Measurements from ENCODE around the gene MYOM3.

The MYOM3 gene

DNA sequence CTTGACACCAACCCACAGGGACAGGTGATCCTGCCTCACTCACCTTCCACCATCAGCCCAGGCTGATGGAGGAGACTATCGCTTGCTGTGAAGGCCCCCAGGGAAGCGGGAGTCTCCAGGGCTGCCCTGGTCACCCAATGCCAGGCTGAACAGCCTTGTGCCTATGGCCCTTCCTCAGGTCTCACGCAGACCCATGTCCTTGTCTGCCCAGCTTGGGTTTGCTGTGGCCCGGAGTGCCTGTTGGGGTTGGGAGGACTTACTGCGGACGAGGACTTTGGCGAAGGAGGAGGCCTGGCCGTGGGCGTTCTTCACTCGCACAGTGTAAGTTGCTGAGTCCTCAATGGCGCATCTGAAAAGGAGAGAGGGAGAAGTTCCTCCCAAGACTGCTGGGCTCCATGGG is 14.3 kb downstream of the MYOM3 start:
- no peak for DNase-seq

DNA sequence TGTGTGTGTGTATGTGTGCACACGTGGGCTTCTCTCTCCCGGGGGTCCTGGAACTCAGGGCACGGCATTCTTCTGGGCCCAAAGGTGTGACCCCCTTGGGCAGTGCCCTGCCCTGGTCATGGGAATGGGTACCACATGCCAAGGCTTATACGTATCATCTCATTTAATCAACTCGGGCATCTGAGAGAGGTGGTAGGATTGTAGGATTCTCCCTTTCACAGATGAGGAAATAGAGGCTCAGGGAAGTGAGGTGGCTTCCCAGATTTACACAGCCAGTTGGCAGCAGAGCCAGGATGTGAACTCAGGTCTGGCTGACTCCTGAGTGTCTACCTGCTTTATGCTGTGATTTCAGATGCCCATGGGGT is 15.2 kb downstream of the MYOM3 start:
- no peak for DNase-seq

DNA sequence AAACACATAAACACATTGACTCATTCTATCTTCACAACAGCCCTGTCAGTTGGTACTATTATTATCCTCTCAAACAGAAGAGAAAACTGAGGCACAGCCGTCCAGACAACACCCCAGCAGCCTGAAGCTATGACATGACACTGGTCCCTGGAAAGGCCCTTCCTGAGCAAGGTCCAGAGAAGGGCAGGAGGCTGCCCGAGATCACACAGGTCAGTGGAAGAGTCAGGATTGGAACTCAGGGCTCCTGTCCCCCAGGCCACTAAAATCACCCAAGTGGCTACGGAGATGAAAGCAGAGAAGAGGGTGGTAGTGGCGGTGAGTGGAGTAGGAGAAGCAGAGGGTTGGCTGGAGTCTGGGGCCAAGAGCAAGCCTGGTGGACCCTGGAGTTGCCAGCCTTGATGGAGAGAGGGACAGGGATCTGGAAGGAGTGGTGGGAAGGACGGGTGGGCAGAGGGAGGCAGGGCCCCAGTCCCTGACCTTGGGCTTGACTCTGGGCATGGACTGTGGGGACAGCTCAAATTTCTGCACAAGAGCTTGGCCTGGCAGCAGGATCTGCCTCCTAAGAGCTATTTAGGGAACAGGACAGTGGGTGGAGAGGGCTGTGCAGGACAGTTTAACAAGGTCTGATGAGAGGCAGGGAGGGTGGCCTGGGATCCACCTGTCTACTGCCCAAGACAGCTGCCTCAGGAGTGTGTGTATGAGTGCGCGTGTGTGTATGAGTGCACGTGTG is 15.8 kb downstream of the MYOM3 start:
- no peak for DNase-seq

DNA sequence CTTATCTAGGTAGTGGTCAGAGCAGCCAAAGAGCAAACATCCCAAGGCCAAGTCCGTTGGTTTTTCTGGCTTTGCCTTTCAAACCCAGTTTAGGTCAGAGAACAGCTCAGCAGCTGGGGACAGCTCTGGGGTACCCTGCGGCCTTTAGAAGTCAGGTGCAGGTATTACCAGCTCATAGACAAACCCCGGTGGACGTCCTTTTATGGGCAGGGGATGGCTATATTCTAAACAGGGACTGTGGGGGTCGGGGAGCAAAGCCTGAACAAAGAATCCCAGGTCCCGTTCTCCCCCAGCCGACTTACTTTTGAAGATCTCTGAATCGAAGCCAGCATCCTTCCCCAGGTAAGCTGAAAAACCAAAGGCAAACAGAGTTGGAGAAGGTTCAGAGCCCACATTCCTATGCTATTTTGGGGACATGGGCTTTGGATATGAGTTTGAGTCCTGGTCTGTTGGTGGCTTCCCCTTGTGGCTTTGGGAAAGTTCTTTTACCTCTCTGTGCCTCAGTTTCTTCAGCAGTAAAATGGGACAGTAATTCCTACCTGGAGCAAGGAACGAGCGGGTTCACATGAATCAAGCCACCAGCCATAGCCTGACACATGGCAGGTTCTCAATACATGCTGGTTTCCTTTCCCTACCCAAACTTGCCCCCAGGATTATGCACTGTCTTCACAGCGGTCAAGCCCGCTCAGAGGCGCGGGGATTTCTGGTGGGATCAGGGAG is 16.6 kb downstream of the MYOM3 start:
- no peak for DNase-seq

DNA sequence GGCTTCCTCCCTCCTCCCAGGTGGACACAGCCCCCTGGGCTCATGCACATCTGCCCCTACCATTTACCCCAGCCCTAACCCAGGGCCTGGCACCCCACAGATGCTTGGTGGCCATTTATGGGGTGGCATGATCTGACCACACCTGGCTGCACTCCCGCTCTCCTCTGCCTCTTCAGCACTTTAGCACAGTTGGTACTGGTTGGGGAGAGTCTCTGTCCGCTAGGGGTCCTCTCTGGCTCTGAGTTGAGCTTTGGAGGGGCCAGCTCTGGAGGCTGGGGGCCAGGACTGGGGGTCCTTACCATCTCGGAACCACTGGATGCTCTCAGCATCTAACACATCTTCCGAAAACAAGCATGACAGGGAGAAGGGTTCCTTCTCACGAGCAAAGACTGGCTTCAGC is 17.4 kb downstream of the MYOM3 start:
- DNase-seq, result no peak

DNA sequence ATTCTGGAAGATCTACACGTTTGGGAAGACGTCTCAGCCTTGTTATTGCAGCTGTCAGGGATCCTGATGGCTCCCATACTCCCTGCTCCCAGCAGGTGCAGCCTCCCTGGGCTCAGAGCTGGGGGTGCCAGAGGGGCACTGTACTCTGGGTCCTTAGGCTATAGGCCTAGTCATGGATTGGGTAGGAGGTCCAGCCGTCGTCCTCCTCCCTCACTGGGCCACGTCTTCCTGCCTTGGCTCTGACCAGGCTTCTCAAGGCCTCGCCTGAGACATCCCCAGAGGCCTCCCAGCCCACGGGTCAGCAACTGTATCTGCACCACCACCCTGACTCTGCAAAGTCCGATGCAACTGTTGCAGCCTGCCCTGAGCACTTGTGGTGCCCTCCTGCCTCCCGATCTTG is 18.2 kb downstream of the MYOM3 start:
- DNase-seq, result no peak

DNA sequence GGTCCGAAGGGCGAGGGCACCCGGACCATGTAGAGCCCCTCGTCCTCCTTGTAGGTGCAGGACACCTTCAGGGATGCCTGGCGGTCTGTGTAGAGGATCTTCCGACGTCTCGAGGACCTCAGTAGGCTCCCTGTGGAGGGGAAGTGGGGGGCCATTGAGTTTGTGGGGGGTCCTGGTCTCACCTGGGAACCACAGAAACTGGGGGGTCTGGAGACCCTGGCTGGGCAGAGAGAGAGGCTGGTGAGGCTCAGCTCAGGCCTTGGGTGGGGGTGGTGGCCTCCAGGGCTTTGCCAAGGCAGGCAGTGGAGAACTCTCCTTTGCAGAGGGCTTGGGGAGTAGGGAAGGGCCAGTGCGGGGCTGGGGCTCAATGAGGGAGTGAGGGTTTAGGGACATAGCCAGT is 19.0 kb downstream of the MYOM3 start:
- no peak for DNase-seq

DNA sequence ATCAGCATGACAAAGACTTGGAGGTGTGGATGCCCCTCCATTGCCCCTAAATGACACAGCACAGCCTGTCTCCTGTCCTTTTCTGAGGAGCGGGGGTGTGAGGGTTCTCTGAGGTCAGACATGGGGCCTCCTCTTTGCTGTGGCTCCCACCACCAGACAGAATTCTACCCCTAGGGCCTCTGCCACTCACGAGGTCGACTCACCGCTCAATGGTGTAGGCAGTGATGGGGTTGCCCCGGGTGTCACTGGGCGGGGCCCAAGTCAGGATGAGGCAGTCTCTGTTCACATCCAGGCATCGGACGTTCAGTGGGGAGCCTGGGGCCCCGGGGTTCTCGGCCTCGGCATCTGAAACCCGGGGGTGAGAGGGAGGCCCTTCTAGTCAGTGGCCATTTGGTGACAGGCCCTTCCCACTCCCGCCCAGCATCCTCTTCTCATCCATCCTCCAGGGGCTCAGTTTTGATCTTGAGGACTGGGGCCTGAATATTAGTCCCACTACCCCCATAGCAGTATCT is 19.9 kb downstream of the MYOM3 start:
- DNase-seq, result no peak

DNA sequence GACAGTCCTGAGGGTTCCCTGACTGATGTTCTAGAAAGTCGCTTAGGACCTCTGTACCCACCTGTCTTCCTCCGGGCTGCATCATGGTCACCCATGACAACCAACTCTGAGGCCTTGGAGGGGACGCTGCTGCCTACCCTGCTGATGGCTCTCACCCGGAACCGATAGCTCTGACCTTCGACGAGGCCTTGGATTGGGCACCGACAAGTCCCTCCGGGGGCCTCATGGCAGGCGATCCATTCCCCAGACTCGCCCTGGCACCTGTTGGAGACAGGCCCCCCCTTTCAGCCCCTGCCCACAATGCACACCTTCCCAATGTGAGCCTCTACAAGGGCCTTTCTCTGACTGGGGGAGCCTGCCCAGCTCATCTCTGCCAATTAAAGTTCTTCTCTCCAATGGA is 21.2 kb downstream of the MYOM3 start:
- DNase-seq, result no peak

DNA sequence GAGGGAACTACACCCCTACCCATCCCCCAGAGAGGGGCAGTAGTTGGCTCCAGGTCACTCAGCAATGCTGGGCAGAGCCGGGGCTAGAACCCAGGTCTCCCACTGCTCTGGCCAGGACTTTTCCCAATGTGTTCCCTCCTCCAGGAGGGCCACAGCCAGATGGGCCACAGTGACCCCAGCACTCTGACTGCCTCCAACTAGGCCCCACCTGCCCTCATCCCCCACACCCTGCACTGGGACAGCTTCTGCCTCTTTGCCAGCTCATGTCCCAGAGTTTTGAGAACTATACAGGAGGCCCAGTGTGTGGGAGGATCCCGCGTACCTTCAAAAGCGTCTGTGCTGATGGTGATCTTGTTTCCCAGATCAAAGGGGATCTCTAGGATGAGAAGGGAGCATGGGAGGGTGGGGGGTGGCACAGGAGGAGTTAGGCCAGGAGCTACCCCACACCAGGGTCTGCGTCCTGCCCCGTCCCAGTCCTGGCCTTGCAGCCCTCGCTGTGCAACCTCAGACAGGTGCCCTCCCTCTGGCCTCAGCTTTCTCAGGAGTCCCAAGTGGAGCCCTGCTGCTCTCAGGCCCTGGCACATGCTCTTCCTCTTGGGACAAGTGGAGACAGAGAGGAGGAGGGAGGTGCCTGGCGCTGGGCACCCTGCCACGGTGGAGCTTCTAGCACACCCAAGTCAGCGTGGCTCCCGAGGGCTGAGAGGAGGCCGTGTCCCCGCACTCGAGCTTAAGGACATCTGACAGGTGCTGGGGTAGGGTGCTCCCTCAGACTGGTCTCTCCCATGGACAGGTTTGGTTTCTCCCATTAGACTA is 22.0 kb downstream of the MYOM3 start:
- no peak for DNase-seq

DNA sequence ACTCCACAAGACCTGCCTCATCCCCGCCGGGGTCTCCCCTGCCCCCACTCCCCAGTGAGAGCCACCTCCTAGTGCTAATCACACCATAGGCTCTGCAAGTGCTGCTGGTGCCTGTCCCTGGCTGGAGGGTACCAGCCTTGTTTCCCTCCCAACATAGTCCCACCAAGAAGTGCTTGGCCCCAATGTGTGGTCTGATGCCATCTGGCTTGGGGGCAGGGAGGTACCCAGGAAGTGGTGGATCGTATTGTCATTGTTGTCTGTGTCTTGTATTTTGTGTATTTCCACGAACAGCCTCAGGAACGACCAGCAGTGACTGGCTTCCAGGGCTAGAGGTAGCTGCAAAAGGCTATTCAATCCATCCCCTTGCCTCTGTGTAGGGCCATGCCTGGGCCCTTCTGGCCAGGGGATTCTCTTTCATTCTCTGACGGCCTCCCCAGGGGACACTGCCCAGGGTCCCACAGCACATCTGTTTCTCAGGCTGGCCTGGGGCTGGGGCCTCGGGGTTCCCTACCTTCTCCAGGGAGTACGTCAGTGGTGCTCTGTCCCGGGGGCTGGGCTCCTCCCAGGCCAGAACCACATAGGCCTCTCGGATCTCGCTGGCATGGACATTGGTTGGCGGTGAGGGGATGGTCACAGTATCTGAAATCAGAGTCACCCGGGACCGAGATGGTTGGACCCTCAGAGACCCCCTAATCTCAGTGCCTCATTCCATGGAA is 22.8 kb downstream of the MYOM3 start:
- DNase-seq, result no peak

DNA sequence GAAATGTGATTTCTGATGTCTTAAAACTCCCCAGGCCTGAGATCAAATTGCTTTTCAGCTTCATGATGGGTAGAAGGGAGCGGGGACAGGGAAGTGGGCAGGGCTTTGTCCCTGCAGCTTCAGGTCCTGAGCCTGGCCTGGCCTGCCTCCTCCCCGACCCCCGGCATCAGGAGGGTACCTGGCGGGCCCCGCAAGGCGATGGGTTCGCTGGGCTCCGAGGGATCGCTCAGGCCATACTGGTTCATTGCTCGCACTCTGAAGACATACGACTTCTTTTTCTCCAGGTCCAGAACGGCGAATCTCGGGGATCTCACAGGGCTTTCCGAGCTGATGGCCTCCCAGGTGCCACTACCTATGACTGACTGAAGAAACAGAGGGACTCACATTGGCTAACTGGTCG is 25.5 kb downstream of the MYOM3 start:
- DNase-seq, result no peak

DNA sequence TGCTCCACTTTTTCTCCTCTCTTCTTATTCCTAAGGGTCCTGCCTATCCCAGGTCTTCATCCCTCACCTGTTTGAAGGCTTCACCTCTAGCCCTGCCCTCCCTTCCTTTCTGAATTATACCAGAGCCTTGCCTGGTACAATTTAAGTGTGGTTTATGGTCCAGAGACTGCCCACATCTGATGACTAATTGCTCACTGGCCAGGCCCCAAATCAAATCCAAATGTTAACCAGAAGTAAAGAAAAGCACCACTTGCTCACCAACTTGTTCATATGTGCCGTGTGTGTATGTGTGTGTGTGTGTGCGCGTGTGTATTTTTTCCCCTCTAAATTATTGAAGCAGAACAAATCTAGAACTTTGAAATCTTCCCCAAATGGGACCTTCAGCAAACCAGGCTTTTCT is 26.4 kb downstream of the MYOM3 start:
- DNase-seq, result no peak

DNA sequence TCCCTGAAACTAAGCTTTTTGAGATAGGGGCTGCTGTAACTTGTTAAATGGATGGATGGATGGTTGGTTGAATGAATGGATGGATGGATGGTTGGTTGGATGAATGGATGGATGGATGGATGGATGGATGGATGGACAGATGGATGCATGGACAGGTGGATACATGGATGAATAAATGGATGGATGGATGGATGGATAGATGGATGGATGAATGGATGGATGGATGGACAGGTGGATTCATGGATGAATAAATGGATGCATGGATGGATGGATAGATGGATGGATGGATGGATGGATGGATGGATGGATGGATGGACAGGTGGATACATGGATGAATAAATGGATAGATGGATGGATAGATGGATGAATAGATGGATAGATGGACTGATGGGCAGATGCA is 26.9 kb downstream of the MYOM3 start:
- no peak for DNase-seq

DNA sequence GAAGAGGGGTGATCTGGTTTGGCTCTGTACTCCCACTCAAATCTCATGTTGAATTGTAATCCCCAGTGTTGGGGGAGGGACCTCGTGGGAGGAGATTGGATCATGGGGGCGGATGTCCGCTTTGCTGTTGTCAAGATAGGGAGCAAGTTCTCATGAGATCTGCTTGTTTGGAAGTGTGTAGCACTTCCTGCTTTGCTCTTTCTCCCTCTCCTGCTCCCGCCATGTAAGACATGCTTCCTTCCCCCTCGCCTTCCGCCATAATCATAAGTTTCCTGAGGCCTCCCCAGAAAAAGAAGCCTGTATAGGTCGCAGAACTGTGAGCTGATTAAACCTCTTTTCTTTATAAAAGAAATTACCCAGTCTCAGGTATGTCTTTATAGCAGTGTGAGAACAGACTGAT is 27.9 kb downstream of the MYOM3 start:
- no peak for DNase-seq

DNA sequence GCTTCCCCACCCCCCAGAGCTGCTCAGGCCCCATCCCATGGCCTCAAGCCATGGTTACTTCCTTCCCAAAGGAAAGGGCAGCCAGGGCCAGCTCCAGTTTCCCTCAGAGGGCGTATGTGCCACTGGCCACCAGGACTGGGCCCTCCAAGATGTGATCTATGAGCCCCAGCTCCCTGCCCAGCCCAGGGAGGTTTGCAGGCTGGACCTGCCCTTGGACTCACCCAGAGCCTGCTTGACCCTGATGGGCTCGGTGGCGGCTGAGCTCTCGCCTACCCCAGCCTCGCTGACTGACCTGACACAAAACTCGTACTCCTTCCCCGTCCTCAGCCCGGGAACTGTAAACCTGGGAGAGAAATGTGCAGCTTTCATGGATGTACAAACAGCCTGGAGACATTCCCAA is 29.6 kb downstream of the MYOM3 start:
- no peak for DNase-seq

DNA sequence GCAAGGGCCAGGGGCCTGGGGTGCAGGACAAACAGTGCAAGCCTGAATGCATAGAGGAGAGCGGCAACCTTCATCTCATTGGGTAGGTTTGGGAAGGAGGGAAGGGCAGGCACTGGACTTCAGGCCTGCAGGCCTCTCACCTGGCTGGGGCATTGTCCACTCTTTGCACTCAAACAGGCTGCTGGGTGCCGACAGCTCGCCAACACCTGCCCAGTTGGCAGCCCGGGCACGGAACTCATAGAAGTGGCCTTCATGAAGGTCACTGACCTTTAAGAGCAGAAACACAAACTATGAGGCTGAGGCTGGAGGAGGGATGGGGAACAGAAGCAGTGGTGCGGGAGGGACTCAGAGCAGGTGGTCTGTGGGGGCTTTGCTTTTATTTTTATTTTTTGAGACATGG is 30.7 kb downstream of the MYOM3 start:
- DNase-seq, result no peak

DNA sequence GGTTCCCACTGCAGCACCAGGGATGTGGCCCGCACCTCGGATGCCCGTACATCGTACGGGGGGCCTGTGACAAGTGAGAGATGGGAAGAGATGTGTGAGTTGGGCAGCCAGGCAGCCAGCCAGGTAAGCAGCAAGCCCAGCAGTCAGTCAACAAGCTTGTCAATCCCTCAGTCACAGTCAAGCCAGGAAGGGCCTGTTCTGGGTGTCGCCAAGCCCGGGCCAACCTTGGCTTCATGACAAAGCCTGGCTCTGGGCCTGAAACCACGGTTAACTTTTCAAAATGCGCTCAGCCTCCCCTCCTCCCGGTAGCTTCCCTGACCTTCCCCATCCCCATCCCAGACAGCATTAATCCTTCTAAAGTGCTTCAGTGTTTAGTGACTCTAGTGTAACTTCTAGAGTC is 31.8 kb downstream of the MYOM3 start:
- DNase-seq, result no peak

DNA sequence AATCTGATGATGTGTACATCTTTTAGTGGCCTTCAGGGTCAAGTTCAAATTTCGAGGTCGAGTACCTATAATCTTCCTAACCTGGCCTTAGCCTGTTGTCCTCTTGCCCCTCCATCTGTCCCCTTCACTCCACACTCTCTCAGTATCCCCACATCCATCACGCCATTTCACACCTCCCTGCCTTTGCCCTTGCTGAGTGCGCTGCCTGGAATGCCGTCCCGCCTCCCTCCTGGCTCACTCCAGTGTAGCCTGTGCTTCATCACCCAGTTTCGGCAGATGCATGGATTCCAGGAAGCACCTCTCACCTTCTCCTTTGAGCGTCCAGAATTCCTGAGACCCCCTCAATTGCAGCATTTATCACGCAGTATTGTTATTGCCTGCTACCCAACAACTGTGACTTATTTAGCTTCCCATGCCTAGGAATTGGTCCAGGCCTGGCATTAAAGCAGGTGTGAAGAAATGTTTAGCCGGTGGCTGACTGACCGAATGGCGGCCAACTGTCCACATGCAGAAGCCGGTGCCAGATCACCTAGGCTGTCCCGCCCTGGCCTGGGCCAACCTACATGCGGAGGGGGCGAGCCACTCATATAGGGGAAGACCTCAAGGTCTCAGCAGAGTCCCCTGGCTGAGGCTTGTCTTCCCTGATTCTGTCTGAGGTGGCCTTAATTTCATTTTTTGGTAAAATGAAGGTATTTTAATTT is 34.5 kb downstream of the MYOM3 start:
- DNase-seq, result no peak

DNA sequence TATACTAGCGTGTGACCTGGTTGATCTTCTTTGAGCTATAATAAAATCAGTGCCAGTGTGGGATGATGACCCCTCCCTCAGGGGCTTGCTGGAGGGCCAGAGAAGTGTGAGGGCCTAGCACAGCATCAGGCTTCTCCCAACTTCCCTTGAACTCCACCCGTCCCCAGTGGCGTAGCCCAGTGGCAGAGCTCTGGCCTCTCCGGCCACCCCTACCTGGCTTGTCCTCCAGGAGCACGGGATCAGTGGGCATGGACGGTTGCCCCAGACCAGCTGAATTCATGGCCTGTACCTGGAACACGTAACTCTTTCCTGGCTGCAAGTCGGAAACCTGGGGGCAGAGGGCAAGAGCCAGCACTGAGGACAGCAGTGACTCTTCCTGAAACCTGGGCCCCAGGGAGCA is 36.0 kb downstream of the MYOM3 start:
- no peak for DNase-seq

DNA sequence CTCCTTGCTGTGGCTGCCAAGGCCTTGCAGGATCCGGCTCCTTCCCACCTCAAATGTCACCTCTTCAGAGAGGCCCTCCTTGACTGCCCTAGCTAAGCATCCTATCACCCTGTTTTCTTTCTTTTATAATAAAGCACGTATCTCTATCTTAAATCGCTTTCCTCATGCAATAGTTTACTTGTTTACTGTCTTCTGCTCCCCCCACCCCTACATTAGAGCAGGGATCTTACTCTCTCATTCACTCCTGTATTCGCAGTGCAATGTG is 36.4 kb downstream of the MYOM3 start:
- DNase-seq, result no peak
